HepG2 (cell line): ENCODE data around the gene SLIT1. TPM values are rescaled to one million over a fixed set of nuclear protein-coding genes. Genes with fewer than 3 reads are reported as not detected.

Experiments
- ATF7 ChIP-seq, 2 experiments: fragments of 450-650 bp in 1 of 2; sonication (generic) in 1 of 2; formaldehyde crosslinking in 1 of 2; IDR thresholded peaks; 2 replicates each; pipeline versions ENCODE4 v1.4.0 to v1.6.1; 2016 to 2020; ENCODE audit warnings: antibody characterized with exemption in 1 of 2, mild to moderate bottlenecking in 1 of 2, missing genetic modification reagents in 1 of 2
- HMG20B ChIP-seq: conservative IDR thresholded peaks from 2 replicates; pipeline ENCODE4 v1.6.1; 2016; ENCODE audit warnings: missing genetic modification reagents, missing compliant biosample characterization
- MXI1 ChIP-seq: IDR thresholded peaks from 3 replicates; pipeline ENCODE4 v1.6.1; 2012; ENCODE audit warnings: low read depth, low read length, inconsistent platforms, borderline replicate concordance
- NKX3-1 ChIP-seq: sonication (generic); formaldehyde crosslinking; IDR thresholded peaks from 2 replicates; pipeline ENCODE4 v1.5.0; 2020; ENCODE audit warnings: missing genetic modification reagents
- STAG1 ChIP-seq: sonication (generic); formaldehyde crosslinking; IDR thresholded peaks from 2 replicates; pipeline ENCODE4 v1.4.0; 2020; ENCODE audit warnings: missing genetic modification reagents
- ZMYM3 ChIP-seq: sonication (generic); formaldehyde crosslinking; IDR thresholded peaks from 2 replicates; pipeline ENCODE4 v1.5.1; 2020; ENCODE audit warnings: mild to moderate bottlenecking, missing genetic modification reagents
- polyA plus RNA-seq, 8 experiments: library from polyadenylated mRNA; depleted of rRNA in 3 of 8; stranded (reverse) in 7 of 8; unstranded in 1 of 8; fragments of >200 nt; fragmentation: Illumina TruSeq in 4 of 8; extraction: Trizol in 4 of 8; gene quantifications; 2 replicates each; pipeline versions ENCODE4 v1.2.1 to v1.2.3, GENCODE V29; 2011 to 2016; ENCODE audit warnings: low read depth in 4 of 8, missing spikeins in 1 of 8, mixed read lengths in 1 of 8; ENCODE audit not compliant: insufficient read depth in 1 of 8
- total RNA-seq, 5 experiments: library from RNA; depleted of rRNA; stranded (reverse); fragments of >200 nt; fragmentation: Illumina TruSeq; extraction: Trizol; gene quantifications; 2 replicates each; pipeline ENCODE4 v1.2.3, GENCODE V29; 2016; ENCODE audit warnings: low read depth in 1 of 5
- TF ChIP-seq, protein P1 (sequence below): sonication (generic); formaldehyde crosslinking; IDR thresholded peaks from 2 replicates; pipeline ENCODE4 v1.4.0; 2020; ENCODE audit warnings: mild to moderate bottlenecking, missing genetic modification reagents, borderline replicate concordance
- TF ChIP-seq, protein P2 (sequence below): sonication (generic); formaldehyde crosslinking; IDR thresholded peaks from 2 replicates; pipeline ENCODE4 v1.5.0; 2020; ENCODE audit warnings: mild to moderate bottlenecking, missing genetic modification reagents, borderline replicate concordance

SLIT1 gene
- total and polyA plus RNA-seq, 2 of the 13 experiments (the other 11 are each of a cell fraction or from before 2014, with no cell fraction given) = 0.09 to 0.33 TPM

DNA sequence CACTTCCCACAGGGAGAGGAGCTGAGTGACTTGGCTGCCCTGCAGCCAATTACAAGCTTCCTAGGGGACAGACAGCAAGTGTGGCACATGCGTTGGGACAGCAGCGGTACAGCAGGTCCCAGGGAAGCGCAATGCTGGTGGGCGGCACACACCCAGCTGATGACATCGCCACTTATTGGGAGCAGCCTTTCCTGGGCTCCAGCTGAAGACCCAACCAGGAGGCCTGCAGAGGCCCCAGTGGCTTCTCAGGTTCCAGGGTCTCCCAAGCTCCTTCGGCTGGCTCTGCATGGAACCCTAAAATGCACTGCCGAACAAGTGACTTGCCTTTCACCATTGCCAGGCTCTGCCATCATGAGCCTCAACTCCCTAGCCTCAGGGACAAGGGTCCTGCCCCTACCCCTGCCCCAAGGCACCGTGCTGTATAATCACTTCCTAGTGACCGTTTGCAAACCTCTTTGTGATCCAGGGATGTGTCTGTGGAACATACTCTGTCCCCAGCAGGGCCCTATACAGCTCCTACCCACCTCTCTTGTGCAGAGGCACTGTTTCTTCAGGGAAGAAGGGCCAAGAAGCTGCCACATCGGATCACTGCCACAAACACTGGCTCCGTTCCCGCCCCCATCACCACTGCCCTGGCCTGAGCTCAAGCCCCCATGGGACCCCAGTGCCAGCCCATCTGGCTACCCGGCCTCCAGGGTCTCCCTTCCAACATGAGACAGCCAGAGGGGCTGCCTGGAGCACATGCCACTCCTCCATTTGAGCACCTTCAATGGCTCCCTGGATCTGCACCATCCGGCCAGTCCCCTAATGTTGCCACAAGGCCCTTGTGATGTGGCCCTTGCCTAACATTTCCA is 19.3 kb upstream of the SLIT1 start (continued):
- TF ChIP-seq, protein P1, sequence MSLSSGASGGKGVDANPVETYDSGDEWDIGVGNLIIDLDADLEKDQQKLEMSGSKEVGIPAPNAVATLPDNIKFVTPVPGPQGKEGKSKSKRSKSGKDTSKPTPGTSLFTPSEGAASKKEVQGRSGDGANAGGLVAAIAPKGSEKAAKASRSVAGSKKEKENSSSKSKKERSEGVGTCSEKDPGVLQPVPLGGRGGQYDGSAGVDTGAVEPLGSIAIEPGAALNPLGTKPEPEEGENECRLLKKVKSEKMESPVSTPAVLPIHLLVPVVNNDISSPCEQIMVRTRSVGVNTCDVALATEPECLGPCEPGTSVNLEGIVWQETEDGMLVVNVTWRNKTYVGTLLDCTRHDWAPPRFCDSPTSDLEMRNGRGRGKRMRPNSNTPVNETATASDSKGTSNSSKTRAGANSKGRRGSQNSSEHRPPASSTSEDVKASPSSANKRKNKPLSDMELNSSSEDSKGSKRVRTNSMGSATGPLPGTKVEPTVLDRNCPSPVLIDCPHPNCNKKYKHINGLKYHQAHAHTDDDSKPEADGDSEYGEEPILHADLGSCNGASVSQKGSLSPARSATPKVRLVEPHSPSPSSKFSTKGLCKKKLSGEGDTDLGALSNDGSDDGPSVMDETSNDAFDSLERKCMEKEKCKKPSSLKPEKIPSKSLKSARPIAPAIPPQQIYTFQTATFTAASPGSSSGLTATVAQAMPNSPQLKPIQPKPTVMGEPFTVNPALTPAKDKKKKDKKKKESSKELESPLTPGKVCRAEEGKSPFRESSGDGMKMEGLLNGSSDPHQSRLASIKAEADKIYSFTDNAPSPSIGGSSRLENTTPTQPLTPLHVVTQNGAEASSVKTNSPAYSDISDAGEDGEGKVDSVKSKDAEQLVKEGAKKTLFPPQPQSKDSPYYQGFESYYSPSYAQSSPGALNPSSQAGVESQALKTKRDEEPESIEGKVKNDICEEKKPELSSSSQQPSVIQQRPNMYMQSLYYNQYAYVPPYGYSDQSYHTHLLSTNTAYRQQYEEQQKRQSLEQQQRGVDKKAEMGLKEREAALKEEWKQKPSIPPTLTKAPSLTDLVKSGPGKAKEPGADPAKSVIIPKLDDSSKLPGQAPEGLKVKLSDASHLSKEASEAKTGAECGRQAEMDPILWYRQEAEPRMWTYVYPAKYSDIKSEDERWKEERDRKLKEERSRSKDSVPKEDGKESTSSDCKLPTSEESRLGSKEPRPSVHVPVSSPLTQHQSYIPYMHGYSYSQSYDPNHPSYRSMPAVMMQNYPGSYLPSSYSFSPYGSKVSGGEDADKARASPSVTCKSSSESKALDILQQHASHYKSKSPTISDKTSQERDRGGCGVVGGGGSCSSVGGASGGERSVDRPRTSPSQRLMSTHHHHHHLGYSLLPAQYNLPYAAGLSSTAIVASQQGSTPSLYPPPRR = no peak
- TF ChIP-seq ATF7 (IDR thresholded peaks at IDR 0.05) (no peak), ATF7 (CRISPR knock-in tag; IDR thresholded peaks at IDR 0.05) (no peak), ZMYM3 (CRISPR knock-in tag) (no peak), HMG20B (CRISPR knock-in tag) (no peak), STAG1 (no peak), NKX3-1 (CRISPR knock-in tag) (no peak), MXI1 (no peak)
- TF ChIP-seq, protein P2, sequence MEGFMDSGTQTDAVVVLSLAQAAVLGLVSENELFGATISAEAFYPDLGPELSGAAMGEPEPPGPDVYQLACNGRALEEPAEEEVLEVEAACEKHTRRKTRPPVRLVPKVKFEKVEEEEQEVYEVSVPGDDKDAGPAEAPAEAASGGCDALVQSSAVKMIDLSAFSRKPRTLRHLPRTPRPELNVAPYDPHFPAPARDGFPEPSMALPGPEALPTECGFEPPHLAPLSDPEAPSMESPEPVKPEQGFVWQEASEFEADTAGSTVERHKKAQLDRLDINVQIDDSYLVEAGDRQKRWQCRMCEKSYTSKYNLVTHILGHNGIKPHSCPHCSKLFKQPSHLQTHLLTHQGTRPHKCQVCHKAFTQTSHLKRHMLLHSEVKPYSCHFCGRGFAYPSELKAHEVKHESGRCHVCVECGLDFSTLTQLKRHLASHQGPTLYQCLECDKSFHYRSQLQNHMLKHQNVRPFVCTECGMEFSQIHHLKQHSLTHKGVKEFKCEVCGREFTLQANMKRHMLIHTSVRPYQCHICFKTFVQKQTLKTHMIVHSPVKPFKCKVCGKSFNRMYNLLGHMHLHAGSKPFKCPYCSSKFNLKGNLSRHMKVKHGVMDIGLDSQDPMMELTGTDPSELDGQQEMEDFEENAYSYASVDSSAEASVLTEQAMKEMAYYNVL = no peak
